ENCODE data around the gene GAB2.
"Not testable (repeated sequence)": the region's sequence is repeated elsewhere in the genome, so short reads cannot be mapped to it uniquely, and the experiment has no call there.

The GAB2 gene

DNA sequence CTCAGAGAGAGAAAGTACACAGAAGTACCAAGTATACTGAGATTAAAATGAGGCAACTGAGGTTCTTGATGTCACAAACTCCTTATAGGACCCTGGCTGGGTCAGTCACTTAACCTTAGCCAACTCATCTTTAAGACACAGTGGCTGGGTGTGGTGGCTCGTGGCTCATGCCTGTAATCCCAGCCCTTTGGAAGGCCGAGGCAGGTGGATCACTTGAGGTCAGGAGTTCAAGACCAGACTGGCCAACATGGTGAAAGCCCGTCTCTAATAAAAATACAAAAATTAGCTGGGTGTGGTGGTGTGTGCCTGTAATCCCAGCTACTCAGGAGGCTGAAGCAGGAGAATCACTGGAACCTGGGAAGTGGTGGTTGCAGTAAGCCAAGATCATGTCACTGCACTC, 61.9 kb downstream of the GAB2 start:
- H3K9me3 ChIP-seq (ENCODE audit: low read length); H2AFZ ChIP-seq (ENCODE audit: low read length); H3K36me3 ChIP-seq (ENCODE audit: insufficient read depth, low read length); H4K20me1 ChIP-seq (ENCODE audit: insufficient read depth, low read length); H3K79me2 ChIP-seq (ENCODE audit: insufficient read depth, low read length); H3K27me3 ChIP-seq (ENCODE audit: insufficient read depth, low read length); H3K9ac ChIP-seq (ENCODE audit: low read length); H3K4me1 ChIP-seq (ENCODE audit: insufficient read depth, low read length, severe bottlenecking); H3K27ac ChIP-seq (ENCODE audit: low read depth, low read length, poor library complexity, severe bottlenecking); H3F3A ChIP-seq (ENCODE audit: insufficient read depth, low read length); H3K4me2 ChIP-seq (ENCODE audit: low read length); H3K4me3 ChIP-seq (ENCODE audit: low read depth, low read length, poor library complexity, severe bottlenecking); H3K9me2 ChIP-seq (ENCODE audit: low read depth, low read length): not testable (repeated sequence)

DNA sequence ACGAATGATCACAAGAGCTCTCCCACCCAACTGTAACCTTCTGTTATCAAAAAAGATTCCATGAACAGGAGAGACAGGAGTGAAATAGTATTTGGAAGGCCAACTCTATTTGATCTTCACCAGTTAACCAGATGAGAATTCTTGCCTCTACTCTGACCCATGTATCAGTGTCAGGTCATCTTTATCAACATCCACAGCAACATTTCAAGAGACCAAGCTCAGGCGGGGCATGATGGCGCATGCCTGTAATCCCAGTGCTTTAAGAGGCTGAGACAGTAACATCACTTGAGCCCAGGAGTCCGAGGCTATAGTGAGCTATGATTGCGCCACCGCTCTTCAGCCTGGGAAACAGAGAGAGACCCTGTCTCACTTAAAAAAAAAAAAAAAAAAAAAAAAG, 62.3 kb downstream of the GAB2 start:
- H3K4me2 ChIP-seq (ENCODE audit: low read length) = no peak overlapping the region
- no peak overlapping the region for H2AFZ ChIP-seq (ENCODE audit: low read length)
- no peaks in the 10 kb centered on the region for H3K9me2 ChIP-seq (ENCODE audit: low read depth, low read length)
- no peaks in the 10 kb centered on the region for H4K20me1 ChIP-seq (ENCODE audit: insufficient read depth, low read length)
- TF ChIP-seq EZH2 (IDR thresholded peaks at IDR 0.05; ENCODE audit: borderline replicate concordance, low read length) = no peak
- TF ChIP-seq, protein P1, sequence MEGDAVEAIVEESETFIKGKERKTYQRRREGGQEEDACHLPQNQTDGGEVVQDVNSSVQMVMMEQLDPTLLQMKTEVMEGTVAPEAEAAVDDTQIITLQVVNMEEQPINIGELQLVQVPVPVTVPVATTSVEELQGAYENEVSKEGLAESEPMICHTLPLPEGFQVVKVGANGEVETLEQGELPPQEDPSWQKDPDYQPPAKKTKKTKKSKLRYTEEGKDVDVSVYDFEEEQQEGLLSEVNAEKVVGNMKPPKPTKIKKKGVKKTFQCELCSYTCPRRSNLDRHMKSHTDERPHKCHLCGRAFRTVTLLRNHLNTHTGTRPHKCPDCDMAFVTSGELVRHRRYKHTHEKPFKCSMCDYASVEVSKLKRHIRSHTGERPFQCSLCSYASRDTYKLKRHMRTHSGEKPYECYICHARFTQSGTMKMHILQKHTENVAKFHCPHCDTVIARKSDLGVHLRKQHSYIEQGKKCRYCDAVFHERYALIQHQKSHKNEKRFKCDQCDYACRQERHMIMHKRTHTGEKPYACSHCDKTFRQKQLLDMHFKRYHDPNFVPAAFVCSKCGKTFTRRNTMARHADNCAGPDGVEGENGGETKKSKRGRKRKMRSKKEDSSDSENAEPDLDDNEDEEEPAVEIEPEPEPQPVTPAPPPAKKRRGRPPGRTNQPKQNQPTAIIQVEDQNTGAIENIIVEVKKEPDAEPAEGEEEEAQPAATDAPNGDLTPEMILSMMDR (IDR thresholded peaks at IDR 0.05; ENCODE audit: low read length) = no peak
- H3K27me3 ChIP-seq (ENCODE audit: insufficient read depth, low read length) = no peaks in the 10 kb centered on the region
- no peaks in the 10 kb centered on the region for H3F3A ChIP-seq (ENCODE audit: insufficient read depth, low read length)
- no peaks in the 10 kb centered on the region for H3K9me3 ChIP-seq (ENCODE audit: low read length)
- H3K4me1 ChIP-seq (ENCODE audit: insufficient read depth, low read length, severe bottlenecking) = peaks cover 2% of the 10 kb centered on the region
- no peaks in the 10 kb centered on the region for H3K36me3 ChIP-seq (ENCODE audit: insufficient read depth, low read length)
- H3K27ac ChIP-seq (ENCODE audit: low read depth, low read length, poor library complexity, severe bottlenecking) = no peak overlapping the region
- H3K9ac ChIP-seq (ENCODE audit: low read length) = no peak overlapping the region
- no peaks in the 10 kb centered on the region for H3K79me2 ChIP-seq (ENCODE audit: insufficient read depth, low read length)
- no peak overlapping the region for H3K4me3 ChIP-seq (ENCODE audit: low read depth, low read length, poor library complexity, severe bottlenecking)

DNA sequence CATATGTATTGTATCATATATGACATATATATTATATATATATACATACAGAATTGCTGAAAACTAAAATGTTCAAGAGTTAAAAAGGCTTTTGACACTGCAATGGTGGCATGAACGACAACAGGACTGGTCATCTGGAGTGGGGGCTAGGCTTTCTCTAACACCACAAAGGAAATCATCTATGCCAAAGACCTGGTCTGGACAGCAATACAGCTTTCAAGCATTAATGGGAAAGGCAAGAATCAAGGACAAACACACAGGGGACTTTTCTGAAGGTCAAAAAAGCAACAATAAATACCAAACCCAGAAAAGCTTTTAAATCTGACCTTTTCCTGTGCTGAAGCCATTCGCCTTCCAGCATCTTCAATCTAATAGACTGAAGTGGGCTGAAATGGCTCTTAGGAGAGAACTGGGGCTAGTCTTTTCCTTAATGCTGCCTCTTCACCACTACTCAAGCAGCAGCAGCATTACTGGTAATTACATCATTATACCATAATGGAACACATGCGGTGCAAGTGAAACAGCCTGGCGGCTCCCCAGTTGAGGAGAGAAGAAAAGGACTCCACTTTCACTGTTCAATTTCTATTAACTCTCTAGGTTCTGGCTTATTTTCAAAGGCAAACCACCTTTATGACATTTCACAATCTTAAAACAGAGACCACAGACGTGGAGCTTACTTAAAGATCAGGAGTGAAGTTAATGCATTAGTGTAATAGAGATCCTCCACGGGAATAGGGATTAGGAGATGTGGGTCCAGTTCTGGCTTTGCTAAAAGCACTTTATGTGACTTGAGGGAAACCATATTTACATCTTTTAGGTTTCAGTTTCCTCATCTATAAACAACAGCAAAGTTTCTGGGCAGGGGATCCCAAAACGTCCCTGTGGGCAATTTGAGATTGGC, 63.0 kb downstream of the GAB2 start:
- TF ChIP-seq EZH2 (IDR thresholded peaks at IDR 0.05; ENCODE audit: borderline replicate concordance, low read length) = no peak
- TF ChIP-seq, protein P1 (IDR thresholded peaks at IDR 0.05; ENCODE audit: low read length) = no peak
- Histone ChIP-seq H3K27me3 (ENCODE audit: insufficient read depth, low read length) (no peaks in the 10 kb centered on the region), H3F3A (ENCODE audit: insufficient read depth, low read length) (no peaks in the 10 kb centered on the region), H3K9me2 (ENCODE audit: low read depth, low read length) (no peaks in the 10 kb centered on the region), H2AFZ (ENCODE audit: low read length) (no peak overlapping the region), H3K9me3 (ENCODE audit: low read length) (no peaks in the 10 kb centered on the region), H3K4me3 (ENCODE audit: low read depth, low read length, poor library complexity, severe bottlenecking) (no peak overlapping the region), H4K20me1 (ENCODE audit: insufficient read depth, low read length) (no peaks in the 10 kb centered on the region), H3K79me2 (ENCODE audit: insufficient read depth, low read length) (no peaks in the 10 kb centered on the region), H3K4me2 (ENCODE audit: low read length) (no peak overlapping the region), H3K4me1 (ENCODE audit: insufficient read depth, low read length, severe bottlenecking) (peaks cover 6% of the 10 kb centered on the region), H3K27ac (ENCODE audit: low read depth, low read length, poor library complexity, severe bottlenecking) (no peak overlapping the region), H3K36me3 (ENCODE audit: insufficient read depth, low read length) (no peaks in the 10 kb centered on the region), H3K9ac (ENCODE audit: low read length) (no peak overlapping the region)
